Embryonic facial prominence (tissue), 1 donor: ENCODE measurements around the gene ABI2.
"Not testable (repeated sequence)": the region's sequence is repeated elsewhere in the genome, so short reads cannot be mapped to it uniquely, and the experiment has no call there.

Experiments
- DNase-seq: peaks from one replicate; pipeline ENCODE4 v3.0.0-alpha.2; 2016; ENCODE audit errors: extremely low spot score

Gene ABI2

DNA sequence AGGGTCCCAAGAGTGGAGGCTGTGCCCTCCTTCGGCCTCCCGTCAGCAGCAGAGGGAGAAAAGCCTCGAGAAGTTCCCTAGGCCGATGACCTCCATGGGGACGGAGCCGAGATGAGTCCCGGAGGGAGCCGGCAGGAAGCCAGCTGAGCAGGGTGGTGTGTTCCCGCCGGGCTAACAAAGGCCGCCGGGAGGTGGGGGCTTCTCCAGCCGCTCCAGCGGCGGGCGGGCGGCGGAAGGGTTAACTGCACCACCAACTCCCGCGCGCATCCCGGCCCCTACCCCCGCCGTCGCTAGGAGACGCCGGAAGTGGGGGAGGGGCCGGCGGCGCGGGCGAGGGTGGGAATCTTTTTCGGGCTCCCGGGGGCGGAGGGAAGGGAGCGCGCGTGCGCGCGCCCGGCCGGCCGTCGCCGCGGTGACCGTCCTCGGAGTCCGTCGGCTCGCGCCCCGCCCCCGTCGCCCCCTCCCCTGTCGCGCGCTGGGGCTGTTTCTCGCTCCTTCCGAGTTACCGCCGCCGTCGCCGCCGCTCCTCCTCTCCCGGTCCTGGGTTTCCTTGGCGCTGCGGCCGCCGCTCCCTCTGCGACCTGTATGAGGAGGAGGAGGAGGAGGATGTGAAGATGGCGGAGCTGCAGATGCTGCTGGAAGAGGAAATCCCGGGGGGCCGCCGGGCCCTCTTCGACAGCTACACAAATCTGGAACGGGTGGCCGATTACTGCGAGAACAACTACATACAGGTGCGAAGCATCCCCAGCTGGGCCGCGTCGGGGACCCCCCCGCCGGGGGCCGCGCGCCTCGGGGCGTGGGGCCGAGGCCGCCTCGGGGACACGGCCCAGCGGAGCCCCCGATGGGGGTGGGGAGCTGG, at the start of gene ABI2:
Gene ABI2 (plus strand): TSS at position 494 of the 859 bp plus-strand sequence. CDS start 121 bp downstream, at position 615.
- DNase-seq = peak; percentile 82

DNA sequence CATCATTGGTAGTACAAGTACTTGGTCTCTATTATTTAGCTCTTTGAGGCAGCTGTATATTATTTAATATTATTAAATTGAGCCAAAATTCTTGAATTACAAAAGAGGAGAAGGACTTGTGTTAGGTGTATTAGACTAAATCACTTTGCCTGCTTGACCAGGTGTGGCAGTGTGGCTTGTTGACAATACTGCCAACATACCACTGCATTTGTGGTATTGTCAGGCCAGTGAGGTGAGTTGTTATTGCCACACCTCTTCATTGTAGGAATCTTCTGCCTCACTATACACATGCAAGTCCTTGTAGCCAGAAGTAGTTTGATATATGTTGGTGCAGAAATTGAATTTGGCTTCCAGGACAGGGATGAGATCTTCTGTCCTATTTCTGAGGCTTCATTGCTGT, 48.9 kb upstream of the ABI2 start:
- DNase-seq = no peak

DNA sequence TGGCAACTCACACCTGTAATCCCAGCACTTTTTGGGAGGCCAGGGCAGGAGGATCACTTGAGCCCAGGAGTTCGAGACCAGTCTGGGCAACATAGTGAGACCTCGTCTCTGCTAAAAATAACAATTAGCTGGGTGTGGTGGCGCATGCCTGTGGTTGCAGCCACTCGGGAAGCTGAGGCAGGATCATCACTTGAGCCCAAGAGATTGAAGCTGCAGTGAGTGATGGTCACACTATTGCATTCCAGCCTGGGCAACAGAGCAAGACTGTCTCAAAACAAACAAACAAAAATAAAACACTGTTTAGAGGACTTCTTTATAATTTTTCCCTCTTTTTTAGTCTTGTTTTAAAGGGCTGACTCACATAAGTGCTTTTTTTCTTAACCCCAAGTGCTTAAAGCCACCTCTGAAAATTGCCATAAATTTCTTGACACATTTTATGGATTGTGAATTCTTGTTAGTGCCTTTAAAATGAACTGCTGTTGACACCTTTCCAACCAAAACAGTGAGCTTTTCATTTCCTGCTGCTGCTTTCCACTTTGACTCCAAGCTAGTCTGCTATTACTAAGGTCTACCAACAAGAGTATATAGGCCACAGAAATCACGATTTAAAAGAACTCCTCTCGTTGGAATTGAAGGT, 47.6 kb upstream of the ABI2 start:
- no peak for DNase-seq

DNA sequence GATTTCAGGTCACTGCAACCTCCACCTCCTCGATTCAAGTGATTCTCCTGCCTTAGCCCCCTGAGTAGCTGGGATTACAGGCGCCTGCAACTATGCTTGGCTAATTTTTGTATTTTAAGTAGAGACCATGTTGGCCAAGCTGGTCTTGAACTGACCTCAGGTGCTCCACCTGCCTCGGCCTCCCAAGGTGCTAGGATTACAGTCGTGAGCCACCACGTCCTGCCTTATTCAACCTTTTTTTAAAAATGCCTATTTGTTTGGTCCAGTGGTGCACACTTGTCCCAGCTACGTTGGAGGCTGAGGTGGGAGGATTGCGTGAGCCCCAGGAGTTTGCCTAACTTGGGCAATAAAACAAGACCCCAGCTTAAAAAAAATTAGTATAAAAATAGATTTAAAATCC, 46.1 kb upstream of the ABI2 start:
- no peak for DNase-seq

DNA sequence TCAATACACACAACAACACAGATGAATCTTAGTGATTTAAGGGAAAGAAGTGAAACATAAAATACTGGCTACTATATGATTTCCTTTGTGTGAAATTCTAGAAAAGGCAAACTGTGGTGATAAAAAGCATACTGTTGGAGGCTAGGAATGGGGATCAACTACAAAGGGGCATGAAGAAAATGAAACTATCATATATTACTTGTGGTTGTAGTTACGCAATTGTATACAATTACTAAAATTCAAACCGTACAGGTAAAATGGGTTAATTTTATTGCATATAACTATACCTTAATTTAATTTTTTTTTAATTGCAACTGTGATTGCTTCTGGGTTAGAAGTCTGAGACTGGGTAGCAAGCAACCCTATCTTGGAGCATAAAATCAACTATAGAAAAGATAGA, 41.7 kb upstream of the ABI2 start:
- no peak for DNase-seq

DNA sequence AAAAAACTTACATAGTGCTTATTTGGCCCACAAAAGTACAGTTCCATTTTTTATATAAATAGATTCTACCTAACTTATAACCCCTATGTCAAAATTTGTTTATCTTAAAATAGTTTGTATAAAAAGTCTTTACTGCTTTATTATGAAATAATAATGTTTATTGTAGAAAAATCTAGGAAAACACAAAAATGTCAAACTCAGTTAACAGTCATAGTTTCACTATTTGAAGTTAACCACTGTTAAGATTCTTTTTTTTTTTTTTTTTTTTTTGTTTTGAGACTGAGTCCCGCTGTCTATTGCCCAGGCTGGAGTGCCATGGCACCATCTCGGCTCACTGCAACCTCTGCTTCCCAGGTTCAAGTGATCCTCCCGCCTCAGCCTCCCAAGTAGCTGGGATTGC, 26.5 kb upstream of the ABI2 start:
- no peak for DNase-seq

DNA sequence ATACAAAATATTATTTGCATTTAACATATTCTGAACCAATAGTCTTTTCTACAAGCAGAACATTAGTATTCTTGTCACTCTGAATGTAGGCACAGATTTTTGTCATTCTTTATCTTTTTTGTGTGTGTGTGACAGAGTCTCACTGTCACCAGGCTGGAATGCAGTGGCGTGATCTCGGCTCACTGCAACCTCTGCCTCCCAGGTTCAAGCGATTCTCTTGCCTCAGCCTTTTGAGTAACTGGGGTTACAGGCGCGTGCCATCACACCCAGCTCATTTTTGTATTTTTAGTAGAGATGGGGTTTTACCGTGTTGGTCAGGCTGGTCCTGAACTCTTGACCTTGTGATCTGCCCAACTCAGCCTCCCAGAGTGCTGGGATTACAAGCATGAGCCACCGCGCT, 25.6 kb upstream of the ABI2 start:
- not testable (repeated sequence) for DNase-seq

DNA sequence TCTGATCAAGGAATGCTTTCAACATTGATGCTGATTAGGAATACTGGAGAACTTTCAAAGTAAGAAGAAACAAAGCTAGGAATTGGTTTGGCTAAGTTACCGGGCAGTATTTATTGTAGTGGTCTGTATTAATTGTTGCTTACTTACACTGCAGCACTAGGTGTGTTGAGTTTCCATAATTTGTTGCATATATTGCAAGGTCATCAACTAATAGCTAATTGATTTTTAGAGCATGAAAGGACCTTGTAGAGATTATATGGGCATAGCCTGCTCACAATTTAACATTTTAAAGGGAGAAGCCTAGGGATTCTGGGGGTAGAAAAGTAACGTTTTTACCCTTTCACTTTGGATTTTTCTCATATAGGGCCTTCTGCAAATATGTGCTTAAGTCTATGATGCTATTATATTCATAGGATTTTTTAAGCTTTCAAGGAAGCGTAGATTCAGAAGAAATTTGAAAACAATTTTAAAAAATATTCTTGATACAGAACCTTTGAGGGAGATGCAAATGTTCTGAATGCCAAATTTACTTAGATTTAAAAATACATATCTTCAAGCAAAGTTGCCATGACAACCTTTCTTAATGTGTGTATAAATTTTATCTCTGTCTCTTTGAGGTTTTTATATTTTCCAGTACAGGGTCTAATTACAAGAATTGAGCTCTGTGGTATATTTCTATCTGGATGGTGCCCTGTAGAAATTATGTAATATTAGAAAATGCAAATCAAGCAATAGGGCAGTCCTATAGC, 17.3 kb upstream of the ABI2 start:
- no peak for DNase-seq

DNA sequence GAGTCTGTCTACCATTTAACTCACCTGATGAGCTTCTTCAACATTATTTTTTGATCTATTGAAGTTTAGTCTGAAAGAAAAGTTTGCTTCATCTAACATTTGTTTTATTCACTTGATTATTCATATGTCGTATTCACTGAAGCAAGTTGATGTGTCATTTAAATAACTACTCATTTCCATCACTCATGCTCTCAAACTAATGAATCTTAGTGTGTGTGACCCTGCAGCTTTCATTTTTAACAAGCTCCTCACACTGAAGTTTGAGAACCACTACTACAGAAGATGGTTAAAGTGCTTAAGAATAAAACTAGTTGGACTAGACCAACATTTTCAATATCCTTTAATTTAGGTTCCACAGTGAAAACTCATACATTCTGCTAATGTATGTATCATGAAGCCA, 1.8 kb upstream of the ABI2 start:
- DNase-seq = no peak

DNA sequence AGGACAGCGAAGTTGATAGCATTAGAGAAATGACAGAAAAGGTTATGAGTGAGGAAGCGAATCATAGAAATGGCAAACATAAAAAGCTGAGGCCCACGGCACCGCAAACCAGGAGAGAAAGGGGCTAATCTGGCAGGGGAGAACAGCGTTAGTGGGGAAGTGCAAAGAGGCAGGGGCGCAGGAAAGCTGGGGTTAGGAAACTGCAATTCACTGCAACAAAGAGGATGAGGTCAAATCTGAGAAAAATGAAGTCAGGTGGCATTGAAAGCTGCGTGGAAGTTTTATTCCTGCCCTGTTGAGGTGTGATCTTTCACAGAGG, 653 bp upstream of the ABI2 start:
- DNase-seq = no peak

DNA sequence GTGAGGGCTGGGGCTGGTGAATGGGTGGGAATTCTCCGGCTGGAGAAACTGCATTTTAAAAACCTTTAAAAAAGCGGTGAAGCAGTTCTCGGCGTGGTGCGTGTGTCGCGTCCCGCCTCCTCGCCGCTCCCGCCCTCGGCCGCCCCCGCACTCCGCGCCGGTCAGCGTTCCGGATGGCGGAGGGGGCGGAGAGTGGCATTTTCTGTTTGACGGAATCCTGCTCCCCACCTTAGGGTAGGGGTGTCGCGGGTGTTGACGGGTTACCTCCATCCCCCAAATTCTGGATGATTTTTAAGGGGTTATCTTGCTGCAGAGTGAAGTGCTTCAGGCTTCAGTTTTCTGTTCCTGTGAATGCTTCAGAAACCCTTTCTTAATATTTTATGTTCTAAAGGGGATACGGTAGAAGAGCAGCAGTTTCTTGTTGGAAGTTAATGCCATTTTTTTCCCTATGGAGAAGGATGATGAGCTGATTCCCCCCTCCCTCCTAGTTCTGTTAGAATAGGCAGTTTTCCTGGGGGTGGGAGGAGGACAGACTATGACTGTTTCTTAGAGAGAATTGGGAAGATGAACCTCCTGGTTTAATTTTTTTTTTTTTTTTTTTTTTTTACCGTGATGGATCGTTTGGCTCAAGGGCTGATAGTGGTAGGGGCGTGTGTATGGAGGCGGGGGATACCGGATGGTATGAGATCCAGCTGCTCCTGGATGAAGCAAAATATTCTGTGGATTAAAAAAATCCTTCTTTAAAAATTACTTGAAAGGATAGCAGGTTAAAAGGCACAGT, 756 bp downstream of the ABI2 start:
- no peak for DNase-seq

DNA sequence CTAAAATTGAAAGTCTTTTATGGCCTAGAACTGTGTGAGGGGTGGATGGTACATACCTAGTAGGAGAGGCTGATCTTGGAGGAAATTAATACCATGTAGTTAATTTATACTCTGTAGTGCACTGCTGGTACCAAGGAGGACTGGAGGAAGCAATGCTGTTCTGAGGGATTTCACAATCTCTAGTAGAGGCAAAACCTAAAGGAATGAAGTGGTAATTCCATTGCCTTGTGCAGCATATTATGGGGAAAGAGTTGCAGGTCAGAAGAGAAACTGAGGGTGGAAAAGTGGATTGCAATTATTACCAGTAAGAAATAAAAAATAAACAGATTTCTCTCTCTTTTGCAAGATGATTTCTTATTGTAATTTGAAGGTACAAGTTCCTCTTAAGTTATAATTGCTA, 2.2 kb downstream of the ABI2 start:
- DNase-seq = no peak

DNA sequence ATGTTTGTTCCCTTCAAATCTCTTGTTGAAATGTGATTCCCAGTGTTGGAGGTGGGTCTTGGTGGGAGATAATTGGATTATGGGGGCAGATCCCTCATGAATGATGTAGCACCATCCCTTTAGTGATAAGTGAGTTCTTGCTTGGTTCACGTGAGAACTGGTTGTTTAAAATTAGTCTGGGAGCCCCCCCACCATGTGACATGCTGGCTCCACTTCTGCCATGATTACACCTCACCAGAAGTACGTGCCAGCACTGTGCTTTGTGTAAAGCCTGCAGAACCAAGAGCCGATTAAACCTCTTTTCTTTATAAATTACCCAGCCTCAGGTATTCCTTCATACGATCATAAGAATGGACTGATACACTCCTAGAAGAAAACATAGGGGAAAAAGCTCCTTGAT, 10.1 kb downstream of the ABI2 start:
- DNase-seq = no peak

DNA sequence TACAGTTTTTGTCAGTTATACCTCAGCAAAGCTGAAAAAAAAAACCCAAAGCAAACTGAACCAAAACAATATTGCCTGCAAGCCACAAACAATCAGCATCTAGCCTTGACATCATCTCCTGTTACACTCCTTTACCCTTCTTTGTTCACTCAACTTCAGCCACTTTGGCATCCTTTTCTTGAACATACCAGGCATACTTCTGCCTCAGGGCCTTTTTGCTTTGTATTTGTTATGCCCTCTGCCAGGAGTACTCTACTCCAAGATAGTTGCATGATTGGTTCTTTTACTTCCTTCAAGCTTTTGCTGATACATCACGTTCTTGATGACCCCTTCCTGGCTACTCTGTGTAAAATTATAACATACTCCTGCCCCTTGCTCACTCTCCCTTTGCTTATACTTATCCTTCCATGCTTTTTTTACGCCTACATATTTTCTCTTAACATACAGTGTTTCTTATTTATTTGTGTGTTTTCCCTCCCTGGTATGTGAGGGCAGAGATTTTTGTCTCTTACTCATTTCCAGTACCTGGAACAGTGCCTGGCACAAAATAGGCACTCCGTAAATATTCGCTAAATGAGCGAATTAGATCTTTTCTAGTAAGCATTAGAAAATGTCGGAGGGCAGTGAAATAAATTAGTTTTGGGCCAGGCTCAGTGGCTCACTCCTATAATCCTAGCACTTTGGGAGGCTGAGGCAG, 12.7 kb downstream of the ABI2 start:
- DNase-seq = no peak

DNA sequence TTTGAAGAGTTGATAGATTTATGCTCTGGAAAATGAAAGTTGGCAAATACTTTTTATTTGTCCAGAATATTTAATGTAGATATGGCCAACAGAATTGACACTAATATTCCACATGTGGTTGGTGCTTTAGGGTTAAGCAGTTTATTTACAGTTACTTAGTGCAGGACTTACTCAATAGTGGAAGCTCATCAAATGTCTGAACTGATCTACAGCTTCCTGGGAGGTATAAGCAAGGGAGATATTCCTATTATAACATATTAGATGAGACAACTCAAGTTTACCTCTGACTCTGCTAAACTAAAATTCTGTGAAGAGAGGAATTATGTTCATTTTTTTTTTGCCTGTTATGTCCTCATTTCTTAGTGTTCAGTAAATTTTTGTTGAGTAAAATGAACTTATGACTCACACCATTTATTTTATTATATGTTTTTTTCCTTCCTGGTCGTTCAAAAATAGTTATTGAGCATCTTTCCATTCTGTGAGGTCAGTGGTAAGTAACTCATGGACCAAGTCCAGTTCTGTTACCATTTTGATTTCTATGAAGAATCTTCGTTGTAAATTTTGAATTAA, 13.6 kb downstream of the ABI2 start:
- DNase-seq = no peak

DNA sequence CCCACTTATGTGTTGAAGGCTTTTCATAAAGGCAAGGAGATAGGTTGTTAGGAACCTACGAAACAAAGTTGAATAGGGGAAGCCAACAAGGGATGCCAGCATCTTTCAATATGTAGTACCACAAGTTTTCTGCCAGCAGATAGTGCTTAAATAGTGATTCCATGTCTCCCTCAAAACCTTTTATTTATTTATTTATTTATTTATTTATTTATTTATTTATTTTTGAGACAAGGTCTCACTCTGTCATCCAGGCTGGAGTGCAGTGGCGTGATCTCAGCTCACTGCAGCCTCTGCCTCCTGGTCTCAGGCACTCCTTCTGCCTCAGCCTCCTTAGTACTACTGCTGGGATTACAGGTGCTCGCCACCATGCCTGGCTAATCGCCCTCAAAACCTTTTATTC, 14.2 kb downstream of the ABI2 start:
- not testable (repeated sequence) for DNase-seq

DNA sequence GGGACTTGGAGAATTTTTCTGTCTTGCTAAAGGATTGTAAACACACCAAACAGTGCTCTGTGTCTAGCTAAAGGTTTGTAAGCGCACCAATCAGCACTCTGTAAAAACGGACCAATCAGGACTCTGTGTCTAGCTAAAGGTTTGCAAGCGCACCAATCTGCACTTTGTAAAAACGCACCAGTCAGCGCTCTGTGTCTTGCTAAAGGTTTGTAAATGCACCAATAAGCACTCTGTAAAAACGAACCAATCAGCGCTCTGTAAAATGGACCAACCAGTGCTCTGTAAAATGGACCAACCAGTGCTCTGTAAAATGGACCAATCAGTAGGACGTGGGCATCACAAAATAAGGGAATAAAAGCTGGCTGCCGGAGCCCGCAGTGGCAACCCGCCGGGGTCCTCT, 16.5 kb downstream of the ABI2 start:
- DNase-seq = no peak

DNA sequence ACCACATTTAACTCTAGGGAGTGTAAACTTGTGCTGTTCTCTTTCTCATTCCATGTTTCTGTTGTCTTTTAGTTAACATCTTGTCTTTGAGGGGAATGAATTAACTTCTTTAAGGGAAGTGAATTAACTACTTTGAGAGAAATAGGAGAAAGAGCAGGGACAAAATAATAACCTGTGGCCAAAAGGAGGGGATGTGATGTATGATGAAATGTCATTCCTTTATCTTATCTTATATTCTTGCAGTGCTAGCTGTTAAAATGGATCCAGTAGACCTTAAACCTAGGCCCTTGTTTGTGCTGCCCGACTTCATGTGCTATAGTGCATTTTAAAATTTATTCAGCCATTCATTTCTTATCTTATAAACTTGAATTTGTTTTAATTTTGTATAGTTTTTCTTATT, 18.4 kb downstream of the ABI2 start:
- no peak for DNase-seq

DNA sequence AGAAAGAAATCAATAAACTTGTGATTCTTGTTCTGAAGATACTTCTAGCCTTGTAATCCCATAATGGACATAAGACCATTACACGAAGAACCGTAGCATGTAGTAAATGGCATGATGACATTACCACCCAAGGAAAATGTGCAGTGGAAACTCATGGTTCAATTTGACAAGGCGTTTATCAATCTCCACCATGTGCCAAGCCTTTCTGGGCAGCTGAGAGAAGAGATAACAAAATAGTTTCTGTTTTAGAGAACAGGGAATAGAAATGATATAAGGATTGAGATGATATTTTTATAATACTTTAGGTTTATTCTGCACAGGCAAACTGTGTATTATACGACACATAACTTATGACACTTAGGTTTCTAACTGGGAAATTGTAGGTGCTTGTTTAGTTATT, 19.2 kb downstream of the ABI2 start:
- DNase-seq = no peak

DNA sequence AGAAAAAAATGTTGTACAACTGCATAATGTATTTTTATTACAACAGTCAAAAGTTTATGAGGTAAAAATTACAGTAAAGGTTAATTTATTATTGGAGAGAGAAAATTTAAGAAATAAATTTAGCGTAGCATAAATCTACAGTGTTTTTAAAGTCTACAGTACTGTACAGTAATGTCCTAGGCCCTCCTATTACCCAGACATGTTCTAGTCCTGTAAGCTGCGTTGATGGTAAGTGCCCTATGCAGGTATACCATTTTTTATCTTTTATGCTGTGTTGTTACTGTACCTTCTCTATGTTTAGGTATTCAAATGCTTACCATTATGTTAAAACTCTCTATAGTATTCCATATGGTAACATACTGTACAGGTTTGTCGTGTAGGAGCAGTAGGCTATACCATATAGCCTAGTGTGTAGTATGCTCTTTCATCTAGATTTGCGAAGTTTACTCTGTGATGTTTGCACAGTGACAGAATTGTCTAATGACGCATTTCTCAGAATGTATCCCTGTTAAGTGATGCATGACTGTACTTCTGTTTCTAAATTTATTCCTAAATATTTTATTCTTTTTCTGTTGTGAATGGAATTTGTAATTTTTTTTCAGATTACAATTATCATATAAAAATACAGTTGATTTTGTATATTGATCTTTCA, 24.5 kb downstream of the ABI2 start:
- DNase-seq = no peak

DNA sequence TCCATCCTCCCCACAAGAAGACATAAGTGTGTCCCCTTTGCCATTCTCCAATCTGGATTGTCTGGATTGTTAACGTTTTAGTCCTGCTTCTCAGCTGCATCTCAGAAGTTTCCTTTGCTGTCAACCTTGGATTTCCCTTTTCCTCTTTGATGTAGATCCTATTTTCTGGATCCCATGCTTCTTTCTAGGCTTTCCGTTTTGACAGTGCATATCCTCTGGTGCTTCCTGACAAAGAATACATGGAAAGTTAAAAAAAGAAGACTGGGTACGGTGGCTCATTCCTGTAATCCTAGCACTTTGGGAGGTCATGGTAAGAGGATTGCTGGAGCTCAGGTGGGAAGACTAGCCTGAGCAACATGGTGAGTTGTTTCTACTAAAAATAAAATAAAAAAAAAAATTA, 26.8 kb downstream of the ABI2 start:
- no peak for DNase-seq
